H9 (cell line): ENCODE results near the gene GLCCI1. TPM values are rescaled to one million over a fixed set of nuclear protein-coding genes. Genes with fewer than 3 reads are reported as not detected.

Source experiments
- DNase-seq: peaks from one replicate; pipeline ENCODE4 v3.0.0-alpha.2; 2017
- H2AFZ ChIP-seq: one replicate; pipeline ENCODE4 v1.6.1; 2013; ENCODE audit warnings: mild to moderate bottlenecking, low read length, control low read depth, moderate library complexity
- H2AK5ac ChIP-seq: 2 replicates; pipeline ENCODE4 v1.6.1; 2013; ENCODE audit warnings: low read length, control low read depth, mixed read lengths; ENCODE audit not compliant: insufficient read length
- H2BK120ac ChIP-seq: one replicate; pipeline ENCODE4 v1.6.1; 2013; ENCODE audit warnings: low read depth, mild to moderate bottlenecking, low read length, control low read depth, inconsistent platforms; ENCODE audit not compliant: poor library complexity, severe bottlenecking
- H2BK12ac ChIP-seq: 2 replicates; pipeline ENCODE4 v1.6.1; 2013; ENCODE audit warnings: low read length, control low read depth, mixed read lengths, low read depth; ENCODE audit not compliant: insufficient read length
- H2BK15ac ChIP-seq: 2 replicates; pipeline ENCODE4 v1.6.1; 2013; ENCODE audit warnings: low read depth, low read length, control low read depth
- H2BK20ac ChIP-seq: one replicate; pipeline ENCODE4 v1.6.1; 2013; ENCODE audit warnings: low read depth, mild to moderate bottlenecking, low read length, control low read depth, inconsistent platforms; ENCODE audit not compliant: poor library complexity, severe bottlenecking
- H2BK5ac ChIP-seq: 2 replicates; pipeline ENCODE4 v1.6.1; 2013; ENCODE audit warnings: low read length, control low read depth, mixed read lengths; ENCODE audit not compliant: insufficient read length
- H3K14ac ChIP-seq: 2 replicates; pipeline ENCODE4 v1.6.1; 2013; ENCODE audit warnings: low read length, control low read depth; ENCODE audit not compliant: insufficient read depth
- H3K18ac ChIP-seq: 2 replicates; pipeline ENCODE4 v1.6.1; 2013; ENCODE audit warnings: low read depth, mild to moderate bottlenecking, mixed read lengths, low read length, control low read depth; ENCODE audit not compliant: insufficient read length
- H3K23ac ChIP-seq: 2 replicates; pipeline ENCODE4 v1.6.1; 2013; ENCODE audit warnings: low read length, control low read depth, mixed read lengths, low read depth; ENCODE audit not compliant: insufficient read length
- H3K23me2 ChIP-seq: 2 replicates; pipeline ENCODE4 v1.6.1; 2013; ENCODE audit warnings: low read depth, mild to moderate bottlenecking, mixed read lengths, low read length, control low read depth; ENCODE audit not compliant: insufficient read length, poor library complexity, severe bottlenecking
- H3K27ac ChIP-seq: 2 replicates; pipeline ENCODE4 v1.5.1; 2013; ENCODE audit warnings: low read length, control low read depth, mixed read lengths, low read depth; ENCODE audit not compliant: insufficient read length
- H3K27me3 ChIP-seq: 2 replicates; pipeline ENCODE4 v1.6.1; 2013; ENCODE audit warnings: low read length, control low read depth, inconsistent platforms; ENCODE audit not compliant: insufficient read depth
- H3K4ac ChIP-seq: 2 replicates; pipeline ENCODE4 v1.6.1; 2013; ENCODE audit warnings: low read depth, mild to moderate bottlenecking, control low read depth, inconsistent platforms, low read length, moderate library complexity
- H3K4me1 ChIP-seq: 2 replicates; pipeline ENCODE4 v1.6.1; 2013; ENCODE audit warnings: low read length, control low read depth, inconsistent platforms; ENCODE audit not compliant: insufficient read depth
- H3K4me2 ChIP-seq: 2 replicates; pipeline ENCODE4 v1.6.1; 2013; ENCODE audit warnings: low read length, control low read depth, mixed read lengths; ENCODE audit not compliant: insufficient read length, insufficient read depth
- H3K56ac ChIP-seq: 2 replicates; pipeline ENCODE4 v1.6.1; 2013; ENCODE audit warnings: low read depth, mild to moderate bottlenecking, mixed read lengths, low read length, control low read depth; ENCODE audit not compliant: insufficient read length
- H3K79me1 ChIP-seq: 2 replicates; pipeline ENCODE4 v1.6.1; 2013; ENCODE audit warnings: low read depth, mild to moderate bottlenecking, moderate library complexity, low read length, control low read depth, inconsistent platforms; ENCODE audit not compliant: insufficient read depth, poor library complexity, severe bottlenecking
- H3K79me2 ChIP-seq: 2 replicates; pipeline ENCODE4 v1.6.1; 2013; ENCODE audit warnings: low read length, control low read depth, inconsistent platforms; ENCODE audit not compliant: insufficient read depth
- H3K9ac ChIP-seq: 2 replicates; pipeline ENCODE4 v1.6.1; 2013; ENCODE audit warnings: low read length, control low read depth, mixed read lengths; ENCODE audit not compliant: insufficient read length; ENCODE audit errors: extremely low read depth
- H3K9me3 ChIP-seq: one replicate; pipeline ENCODE4 v1.6.1; 2013; ENCODE audit warnings: low read depth, low read length, inconsistent platforms; ENCODE audit not compliant: control insufficient read depth
- H3T11ph ChIP-seq: one replicate; pipeline ENCODE4 v1.6.1; 2013; ENCODE audit warnings: mild to moderate bottlenecking, low read length, control low read depth, inconsistent platforms
- H4K20me1 ChIP-seq: one replicate; pipeline ENCODE4 v1.6.1; 2013; ENCODE audit not compliant: control insufficient read depth, insufficient read length, insufficient read depth
- H4K5ac ChIP-seq: 2 replicates; pipeline ENCODE4 v1.6.1; 2013; ENCODE audit warnings: low read depth, mild to moderate bottlenecking, mixed read lengths, low read length, control low read depth; ENCODE audit not compliant: insufficient read length
- H4K8ac ChIP-seq: replicated peaks from 2 replicates; pipeline ENCODE4 v1.6.1; 2013; ENCODE audit warnings: low read length, control low read depth, mixed read lengths, low read depth; ENCODE audit not compliant: insufficient read length
- H4K91ac ChIP-seq: 2 replicates; pipeline ENCODE4 v1.6.1; 2013; ENCODE audit warnings: low read depth, mild to moderate bottlenecking, moderate library complexity, mixed read lengths, low read length, control low read depth; ENCODE audit not compliant: insufficient read length
- H3K27ac Mint-ChIP-seq, 3 experiments: 2 replicates in 2 of 3; 3 replicates in 1 of 3; pipeline ENCODE4 v1.8.0; 2020 to 2021; ENCODE audit warnings: mixed read lengths in 3 of 3, mild to moderate bottlenecking in 1 of 3, moderate library complexity in 1 of 3
- H3K27me3 Mint-ChIP-seq: 2 replicates; pipeline ENCODE4 v1.8.0; 2021; ENCODE audit warnings: low read depth, mild to moderate bottlenecking, moderate library complexity, mixed read lengths
- H3K36me3 Mint-ChIP-seq, 3 experiments: 2 replicates in 2 of 3; 3 replicates in 1 of 3; pipeline ENCODE4 v1.8.0; 2020 to 2021; ENCODE audit warnings: low read depth in 3 of 3, mixed read lengths in 3 of 3; ENCODE audit not compliant: insufficient read depth in 1 of 3
- H3K4me1 Mint-ChIP-seq, 2 experiments: 2 replicates each; pipeline ENCODE4 v1.8.0; 2020; ENCODE audit warnings: mixed read lengths in 2 of 2
- H3K4me3 Mint-ChIP-seq, 2 experiments: 2 replicates in 1 of 2; 3 replicates in 1 of 2; pipeline ENCODE4 v1.8.0; 2020 to 2021; ENCODE audit warnings: mild to moderate bottlenecking in 2 of 2, mixed read lengths in 2 of 2, moderate library complexity in 1 of 2
- H3K9me3 Mint-ChIP-seq, 2 experiments: 2 replicates in 1 of 2; 3 replicates in 1 of 2; pipeline ENCODE4 v1.8.0; 2020; ENCODE audit warnings: mild to moderate bottlenecking in 2 of 2, mixed read lengths in 2 of 2, moderate library complexity in 1 of 2
- WGBS: extraction: QIAGEN DNeasy Blood & Tissue Kit; methylation state at CpG from one replicate; pipeline ENCODE4 v1.1.7; 2013; ENCODE audit warnings: missing lambda C conversion rate, low lambda C conversion rate, mixed read lengths; ENCODE audit not compliant: insufficient read length; ENCODE audit errors: extremely low coverage; 5-methylcytosine and 5-hydroxymethylcytosine counted together
- total RNA-seq: library from RNA; stranded (reverse); gene quantifications from 2 replicates; pipeline ENCODE4 v1.2.1, GENCODE V29; 2021
- TF ChIP-seq, protein P1 (sequence below): fragments of 200-600 bp; sonication (generic); conservative IDR thresholded peaks from 3 replicates; pipeline ENCODE4 v1.8.0; 2021; ENCODE audit warnings: antibody characterized with exemption, mild to moderate bottlenecking

The GLCCI1 gene
- total RNA-seq, 1 experiment from 2014 or later, result 19.1 TPM

DNA sequence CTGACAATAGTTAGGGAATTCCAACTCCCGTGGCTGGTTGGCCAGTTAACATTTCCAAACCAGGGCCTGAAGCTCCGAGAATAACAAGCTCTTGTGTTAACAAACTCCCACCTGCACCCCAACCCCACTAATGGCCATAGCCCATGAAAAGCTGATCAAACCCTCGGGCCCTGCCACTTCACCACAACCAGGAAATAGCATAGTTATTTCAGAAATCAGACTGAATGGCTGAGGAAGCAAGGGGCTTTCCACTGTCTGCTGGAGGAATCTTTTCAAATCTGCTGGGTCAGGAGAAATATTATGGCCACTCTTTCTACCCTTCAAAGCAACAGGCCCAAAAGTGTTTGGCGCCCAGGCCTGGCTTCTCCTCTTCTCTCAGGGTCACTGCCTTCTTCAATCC is 145.6 kb downstream of the GLCCI1 start:
- TF ChIP-seq, protein P1, sequence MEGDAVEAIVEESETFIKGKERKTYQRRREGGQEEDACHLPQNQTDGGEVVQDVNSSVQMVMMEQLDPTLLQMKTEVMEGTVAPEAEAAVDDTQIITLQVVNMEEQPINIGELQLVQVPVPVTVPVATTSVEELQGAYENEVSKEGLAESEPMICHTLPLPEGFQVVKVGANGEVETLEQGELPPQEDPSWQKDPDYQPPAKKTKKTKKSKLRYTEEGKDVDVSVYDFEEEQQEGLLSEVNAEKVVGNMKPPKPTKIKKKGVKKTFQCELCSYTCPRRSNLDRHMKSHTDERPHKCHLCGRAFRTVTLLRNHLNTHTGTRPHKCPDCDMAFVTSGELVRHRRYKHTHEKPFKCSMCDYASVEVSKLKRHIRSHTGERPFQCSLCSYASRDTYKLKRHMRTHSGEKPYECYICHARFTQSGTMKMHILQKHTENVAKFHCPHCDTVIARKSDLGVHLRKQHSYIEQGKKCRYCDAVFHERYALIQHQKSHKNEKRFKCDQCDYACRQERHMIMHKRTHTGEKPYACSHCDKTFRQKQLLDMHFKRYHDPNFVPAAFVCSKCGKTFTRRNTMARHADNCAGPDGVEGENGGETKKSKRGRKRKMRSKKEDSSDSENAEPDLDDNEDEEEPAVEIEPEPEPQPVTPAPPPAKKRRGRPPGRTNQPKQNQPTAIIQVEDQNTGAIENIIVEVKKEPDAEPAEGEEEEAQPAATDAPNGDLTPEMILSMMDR, result no peak
- H3K23ac ChIP-seq, result no peak overlapping the region
- no peak overlapping the region for H2AK5ac ChIP-seq
- peaks cover 0 to 11% of the 10 kb centered on the region in 2 experiments; a peak in 4 of 5 replicates for H3K9me3 Mint-ChIP-seq
- no peak for DNase-seq
- no CpG with 5 or more reads among the region's 4 CpGs for WGBS
- H3K4me1 Mint-ChIP-seq, result peaks cover 43 to 46% of the 10 kb centered on the region in 2 experiments
- H2BK20ac ChIP-seq, result no peak overlapping the region
- H4K8ac ChIP-seq, result no peak overlapping the region
- H3K27me3 Mint-ChIP-seq, result no peaks in the 10 kb centered on the region
- no peak overlapping the region for H3T11ph ChIP-seq
- no peak overlapping the region for H3K4ac ChIP-seq
- no peak overlapping the region for H3K56ac ChIP-seq
- H3K4me1 ChIP-seq, result peaks cover 10% of the 10 kb centered on the region
- no peaks in the 10 kb centered on the region for H3K23me2 ChIP-seq
- no peak overlapping the region for H2AFZ ChIP-seq
- H4K91ac ChIP-seq, result no peak overlapping the region
- H3K27ac ChIP-seq, result no peak overlapping the region
- no peaks in the 10 kb centered on the region for H4K20me1 ChIP-seq
- no peak overlapping the region for H3K18ac ChIP-seq
- H2BK5ac ChIP-seq, result no peak overlapping the region
- H3K9ac ChIP-seq, result no peak overlapping the region
- H4K5ac ChIP-seq, result no peak overlapping the region
- no peak overlapping the region for H2BK12ac ChIP-seq
- no peaks in the 10 kb centered on the region for H3K27me3 ChIP-seq
- no peak overlapping the region for H2BK120ac ChIP-seq
- no peak overlapping the region for H3K14ac ChIP-seq
- H3K4me2 ChIP-seq, result no peak overlapping the region
- no peak overlapping the region for H2BK15ac ChIP-seq
- no peak overlapping the region for H3K4me3 Mint-ChIP-seq
- no peaks in the 10 kb centered on the region for H3K79me2 ChIP-seq
- H3K27ac Mint-ChIP-seq, result no peak overlapping the region; a peak in 1 of 7 replicates
- peaks cover 11 to 17% (median 12%) of the 10 kb centered on the region in 3 experiments for H3K36me3 Mint-ChIP-seq
- no peaks in the 10 kb centered on the region for H3K79me1 ChIP-seq
- H3K9me3 ChIP-seq, result no peaks in the 10 kb centered on the region
